ENCODE results near the gene SET. TPM values are rescaled to one million over a fixed set of nuclear protein-coding genes. Genes with fewer than 3 reads are reported as not detected.

Gene SET
- total and polyA plus RNA-seq, 2 donors (not counting 3 experiments of a cell fraction or from before 2014, with no cell fraction given), result 61.1 to 483 TPM

DNA sequence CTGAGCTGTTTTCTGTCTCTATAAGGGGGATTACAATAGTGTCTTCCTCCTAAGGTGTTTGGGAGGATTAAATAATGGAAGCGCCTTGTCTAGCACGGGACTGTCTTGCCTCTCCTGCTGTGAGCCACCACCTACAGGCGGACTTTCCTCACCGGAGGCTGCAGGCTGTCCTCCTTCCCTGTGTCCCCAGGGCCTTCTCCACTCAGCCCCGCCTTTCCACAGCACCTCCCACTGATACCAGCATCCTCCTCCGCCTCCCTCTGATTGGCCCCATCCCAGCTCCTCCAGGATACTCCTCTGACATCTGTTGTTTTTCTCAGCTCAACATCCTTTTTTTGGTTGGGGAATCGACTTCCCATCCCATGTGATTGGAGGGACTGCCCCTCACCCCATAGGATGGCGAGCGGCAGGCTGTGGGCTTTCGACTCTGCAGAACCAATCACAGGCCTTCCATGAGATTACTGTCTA lies 35.8 kb downstream of the SET start:
- ChIA-PET POLR2A (no interaction called here), CTCF (interaction anchor here (0.9 to 1.4 kb wide), 7 partner anchors 8 to 94 kb away, joined by 3 to 12 read pairs (median 5); partner anchors contain the start of genes ENDOG and PKN3)
- Histone ChIP-seq H3K9me3 (replicated peaks; ENCODE audit: control insufficient read depth, insufficient read depth, low read length) (no peaks in the 10 kb centered on the region), H3K4me3 (replicated peaks in 1 of 3; ENCODE audit: insufficient read depth in 1 of 3, low read depth in 1 of 3, low read length in 3 of 3) (peak overlapping the region in 2 of 3 experiments; percentile 53 to 68), H2AFZ (ENCODE audit: low read depth, low read length) (peak overlapping the region; percentile 48), H3K9me1 (replicated peaks; ENCODE audit: control insufficient read depth, extremely low read depth, insufficient read depth, low read length) (no peaks in the 10 kb centered on the region), H3K4me2 (ENCODE audit: insufficient read depth, low read length) (peak overlapping the region; percentile 63), H3K9ac (replicated peaks; ENCODE audit: extremely low read depth, insufficient read depth, low read length) (no peak overlapping the region), H3K79me2 (ENCODE audit: control insufficient read depth, insufficient read depth, low read length) (no peaks in the 10 kb centered on the region), H3K36me3 (ENCODE audit: control insufficient read depth in 2 of 2, extremely low read depth in 1 of 2, insufficient read depth in 2 of 2, low read length in 2 of 2) (peaks cover 2 to 13% of the 10 kb centered on the region in 2 experiments), H4K20me1 (replicated peaks; ENCODE audit: control insufficient read depth, extremely low read depth, insufficient read depth, low read length) (no peaks in the 10 kb centered on the region), H3K27ac (ENCODE audit: insufficient read depth, low read depth, low read length) (no peak overlapping the region), H3K27me3 (ENCODE audit: control insufficient read depth in 2 of 2, insufficient read depth in 2 of 2, low read length in 2 of 2) (no peaks in the 10 kb centered on the region), H3K4me1 (ENCODE audit: control insufficient read depth, extremely low read depth, insufficient read depth, low read length) (peaks cover 5% of the 10 kb centered on the region)
- FAIRE-seq (no peak), DNase-seq (ENCODE audit: low read depth, low spot score) (peak; percentile 70)
- BruUV-seq (replicated peaks), result no TSS peak
- dilution Hi-C loops (cut with MboI; ENCODE audit: extremely low pct_ligation_motif_present, low sequenced_read_pairs), result no loop called here
- intact Hi-C loops (cut with micrococcal nuclease), result loop anchor here (1.0 to 5.0 kb wide), 4 partner anchors 21 to 93 kb away; partner anchors contain the start of genes ENDOG, SET and ZER1
- TF ChIP-seq GATA2 (IDR thresholded peaks at IDR 0.05; ENCODE audit: insufficient read depth, insufficient read length, low read depth, low read length), result no peak
- no peak for TF ChIP-seq JUN (IDR thresholded peaks at IDR 0.05; ENCODE audit: borderline replicate concordance, insufficient read depth, insufficient read length, low read depth)
- TF ChIP-seq EZH2 (IDR thresholded peaks at IDR 0.05; ENCODE audit: borderline replicate concordance, low read depth, low read length, severe bottlenecking), result no peak
- no peak for TF ChIP-seq POLR2A (IDR thresholded peaks at IDR 0.05; ENCODE audit: low read depth, low read length)
- TF ChIP-seq CTCF (IDR thresholded peaks at IDR 0.05; ENCODE audit: extremely low read depth in 1 of 2, insufficient read depth in 1 of 2, low read depth in 1 of 2, low read length in 2 of 2), result no peak
